SH-SY5Y (cell line): ENCODE data around the gene PTGIS.

Source experiments
- GATA2 ChIP-seq: IDR thresholded peaks from 2 replicates; pipeline ENCODE4 v1.6.1; 2011; ENCODE audit warnings: mild to moderate bottlenecking, low read depth, low read length
- GATA3 ChIP-seq: IDR thresholded peaks from 2 replicates; pipeline ENCODE4 v1.6.1; 2011; ENCODE audit warnings: low read depth, mild to moderate bottlenecking, low read length, moderate library complexity

- TF ChIP-seq GATA2 = no peak
- no peak for TF ChIP-seq GATA3
These were observed 12.9 kb upstream of the PTGIS start for GRCh38 chr20:49580813-49581174.
